Activated naive CD4-positive, alpha-beta T cell treated with anti-CD3 and anti-CD28 coated beads, Interleukin-2, amount 10 ng/mL, durations not matched to agents 7 days and 5 days (primary cell): Measurements from ENCODE around the gene AKR1D1.
"Not testable (repeated sequence)": the region's sequence is repeated elsewhere in the genome, so short reads cannot be mapped to it uniquely, and the experiment has no call there.

ENCODE experiments used
- CTCF ChIA-PET: fragments of 350-600 bp; sonication (Branson Sonifier 250); formaldehyde crosslinking; loops from one replicate; lab custom pipeline; 2021; ENCODE audit warnings: antibody characterized with exemption; lab: Charles Lee
- DNase-seq: peaks from one replicate; pipeline ENCODE4 v3.0.0-alpha.2; 2020
- H3K27ac Mint-ChIP-seq: one replicate; pipeline ENCODE4 v1.8.0; 2021; ENCODE audit warnings: mild to moderate bottlenecking, moderate library complexity, mixed read lengths
- H3K27me3 Mint-ChIP-seq: one replicate; pipeline ENCODE4 v1.8.0; 2021; ENCODE audit warnings: mild to moderate bottlenecking, mixed read lengths
- H3K36me3 Mint-ChIP-seq: one replicate; pipeline ENCODE4 v1.8.0; 2021; ENCODE audit warnings: mixed read lengths
- H3K4me1 Mint-ChIP-seq: one replicate; pipeline ENCODE4 v1.8.0; 2021; ENCODE audit warnings: mixed read lengths
- H3K4me3 Mint-ChIP-seq: one replicate; pipeline ENCODE4 v1.8.0; 2021; ENCODE audit warnings: mild to moderate bottlenecking, moderate library complexity, mixed read lengths
- H3K9me3 Mint-ChIP-seq: one replicate; pipeline ENCODE4 v1.8.0; 2021; ENCODE audit warnings: mixed read lengths

AKR1D1 gene

GRCh38 chr7:138122162-138122561 lies 45.9 kb downstream of the AKR1D1 start:
- CTCF ChIA-PET = no interaction called here
- Mint-ChIP-seq H3K4me1 (no peaks in the 10 kb centered on the region), H3K36me3 (no peaks in the 10 kb centered on the region), H3K27ac (no peak overlapping the region), H3K4me3 (no peak overlapping the region), H3K27me3 (peaks cover 4% of the 10 kb centered on the region), H3K9me3 (no peaks in the 10 kb centered on the region)
- DNase-seq = no peak

- CTCF ChIA-PET = no interaction called here
- no peaks in the 10 kb centered on the region for H3K4me1 Mint-ChIP-seq
- H3K27me3 Mint-ChIP-seq = peaks cover 4% of the 10 kb centered on the region
- no peak overlapping the region for H3K4me3 Mint-ChIP-seq
- DNase-seq = no peak
- H3K36me3 Mint-ChIP-seq = no peaks in the 10 kb centered on the region
- no peaks in the 10 kb centered on the region for H3K9me3 Mint-ChIP-seq
- H3K27ac Mint-ChIP-seq = no peak overlapping the region
These were observed 48.9 kb downstream of the AKR1D1 start for GRCh38 chr7:138125119-138125518.

DNA sequence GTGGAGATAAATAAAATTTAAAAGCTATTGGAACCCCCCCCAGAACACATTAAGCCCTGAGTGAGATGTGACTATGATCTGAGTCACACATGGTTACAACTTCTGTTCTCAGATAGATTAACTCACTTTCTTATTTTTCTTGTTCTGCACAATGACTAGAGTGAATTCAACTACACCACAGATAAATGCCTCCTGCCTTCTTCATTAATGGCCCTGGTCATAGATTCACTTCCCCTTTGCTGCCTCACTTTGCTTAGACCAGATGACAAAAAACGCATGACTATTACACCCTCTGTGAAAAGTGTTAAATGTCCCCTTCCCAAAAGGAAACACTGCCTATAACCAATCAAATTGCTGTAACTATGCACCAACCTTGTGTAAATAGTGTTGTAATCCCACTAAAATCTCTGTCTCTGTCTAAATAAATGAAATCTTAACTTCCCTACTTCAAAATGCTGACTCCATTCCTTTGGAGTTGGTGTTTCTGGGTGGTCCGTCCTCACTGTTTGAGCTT lies 49.4 kb downstream of the AKR1D1 start:
- H3K4me1 Mint-ChIP-seq = no peaks in the 10 kb centered on the region
- no peak overlapping the region for H3K27ac Mint-ChIP-seq
- H3K9me3 Mint-ChIP-seq = no peaks in the 10 kb centered on the region
- no peak overlapping the region for H3K4me3 Mint-ChIP-seq
- CTCF ChIA-PET = interaction anchor here (0.6 kb wide), 1 partner anchor 176 kb away, joined by 3 read pairs; no protein-coding TSS in a partner anchor
- no peak for DNase-seq
- no peaks in the 10 kb centered on the region for H3K36me3 Mint-ChIP-seq
- H3K27me3 Mint-ChIP-seq = peaks cover 4% of the 10 kb centered on the region

DNA sequence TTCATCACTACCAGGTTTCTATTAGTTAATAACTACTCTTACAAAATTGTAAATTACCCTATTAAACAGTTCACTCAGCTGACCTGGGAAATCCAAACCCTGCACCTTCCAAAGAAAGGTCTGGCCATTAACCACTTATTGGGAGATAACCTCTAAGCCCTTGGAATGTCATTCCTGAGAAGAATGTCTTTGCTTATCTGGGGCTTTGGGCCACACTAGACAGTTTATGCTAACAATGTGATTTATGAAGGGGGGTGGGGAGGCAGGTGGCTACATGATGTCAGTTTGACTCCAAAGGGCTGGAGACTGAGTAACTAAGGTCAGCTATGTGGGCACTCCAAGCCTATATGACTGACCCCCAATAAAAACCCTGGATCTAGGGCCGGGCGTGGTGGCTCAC lies 50.7 kb downstream of the AKR1D1 start:
- no peak overlapping the region for H3K4me3 Mint-ChIP-seq
- H3K27ac Mint-ChIP-seq = no peak overlapping the region
- DNase-seq = no peak
- CTCF ChIA-PET = no interaction called here
- no peaks in the 10 kb centered on the region for H3K27me3 Mint-ChIP-seq
- H3K36me3 Mint-ChIP-seq = no peaks in the 10 kb centered on the region
- H3K9me3 Mint-ChIP-seq = no peaks in the 10 kb centered on the region
- no peaks in the 10 kb centered on the region for H3K4me1 Mint-ChIP-seq

GRCh38 chr7:138127996-138128395 lies 51.7 kb downstream of the AKR1D1 start:
- DNase-seq = no peak
- Mint-ChIP-seq H3K36me3 (no peaks in the 10 kb centered on the region), H3K4me3 (no peak overlapping the region), H3K4me1 (no peaks in the 10 kb centered on the region), H3K9me3 (no peaks in the 10 kb centered on the region), H3K27me3 (no peaks in the 10 kb centered on the region), H3K27ac (no peak overlapping the region)
- CTCF ChIA-PET = no interaction called here

DNA sequence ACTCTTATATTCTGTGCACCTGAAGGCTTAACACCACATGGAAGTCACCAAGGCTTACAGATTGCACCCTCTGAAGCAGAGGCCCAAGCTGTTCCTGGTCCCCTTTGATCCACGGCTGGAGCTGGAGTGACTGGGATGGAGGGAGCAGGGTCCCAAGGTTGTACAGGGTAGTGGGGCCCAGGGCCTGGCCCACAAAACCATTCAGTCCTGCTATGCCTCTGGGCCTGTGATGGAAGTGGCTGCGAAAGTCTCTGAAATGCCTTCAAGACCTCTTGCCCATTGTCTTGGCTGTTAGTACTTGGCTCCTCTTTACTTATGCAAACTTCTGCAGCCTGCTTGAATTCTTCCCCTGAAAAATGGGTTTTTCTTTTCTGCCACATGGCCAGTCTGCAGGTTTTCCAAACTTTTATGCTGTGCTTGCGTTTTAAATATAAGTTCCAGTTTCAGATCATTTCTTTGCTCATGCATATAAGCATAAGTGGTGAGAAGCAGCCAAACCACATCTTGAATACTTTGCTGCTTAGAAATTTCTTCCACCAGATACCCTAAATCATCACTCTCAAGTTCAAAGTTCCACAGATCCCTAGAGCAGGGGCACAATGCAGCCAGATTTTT lies 53.4 kb downstream of the AKR1D1 start:
- no peaks in the 10 kb centered on the region for H3K9me3 Mint-ChIP-seq
- H3K27ac Mint-ChIP-seq = no peak overlapping the region
- no peaks in the 10 kb centered on the region for H3K36me3 Mint-ChIP-seq
- no peaks in the 10 kb centered on the region for H3K27me3 Mint-ChIP-seq
- DNase-seq = no peak
- no peak overlapping the region for H3K4me3 Mint-ChIP-seq
- CTCF ChIA-PET = no interaction called here
- H3K4me1 Mint-ChIP-seq = no peaks in the 10 kb centered on the region

DNA sequence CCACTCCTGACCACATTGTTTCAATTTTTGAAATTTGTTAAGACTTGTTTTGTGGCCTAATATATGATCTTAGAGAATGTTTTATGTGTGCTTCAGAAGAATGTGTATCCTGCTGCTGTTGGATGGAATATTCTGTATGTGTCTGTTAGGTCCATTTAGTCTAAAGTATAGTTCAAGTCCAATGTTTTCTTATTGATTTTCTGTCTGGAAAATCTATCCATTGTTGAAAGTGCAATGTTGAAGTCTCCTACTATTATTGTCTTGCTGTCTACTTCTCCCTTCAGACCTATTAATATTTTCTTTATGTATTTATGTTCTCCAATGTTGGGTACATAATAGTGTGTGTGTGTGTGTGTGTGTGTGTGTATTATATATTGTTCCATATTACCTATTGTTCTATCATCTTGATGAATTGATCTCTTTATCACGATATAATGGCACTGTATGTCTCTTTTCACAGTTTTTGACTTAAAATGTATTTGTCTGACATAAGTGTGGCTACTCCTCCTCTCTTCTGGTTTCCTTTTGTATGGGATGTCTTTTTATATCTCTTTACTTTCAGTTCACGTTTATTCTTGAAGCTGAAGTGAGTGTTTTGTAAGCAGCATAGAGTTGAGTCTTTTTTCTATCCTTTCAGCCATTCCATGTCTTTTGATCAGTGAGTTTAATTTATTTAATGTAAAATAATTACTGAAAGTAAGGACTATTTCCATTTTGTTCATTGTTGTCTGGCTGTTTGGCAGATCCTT lies 61.3 kb downstream of the AKR1D1 start:
- no peaks in the 10 kb centered on the region for H3K9me3 Mint-ChIP-seq
- DNase-seq = no peak
- H3K4me1 Mint-ChIP-seq = no peaks in the 10 kb centered on the region
- CTCF ChIA-PET = no interaction called here
- H3K27ac Mint-ChIP-seq = no peak overlapping the region
- no peaks in the 10 kb centered on the region for H3K36me3 Mint-ChIP-seq
- H3K4me3 Mint-ChIP-seq = no peak overlapping the region
- H3K27me3 Mint-ChIP-seq = peaks cover 4% of the 10 kb centered on the region

GRCh38 chr7:138138244-138138643 lies 62.0 kb downstream of the AKR1D1 start:
- peaks cover 4% of the 10 kb centered on the region for H3K27me3 Mint-ChIP-seq
- no peaks in the 10 kb centered on the region for H3K4me1 Mint-ChIP-seq
- CTCF ChIA-PET = no interaction called here
- H3K27ac Mint-ChIP-seq = no peak overlapping the region
- H3K36me3 Mint-ChIP-seq = no peaks in the 10 kb centered on the region
- no peaks in the 10 kb centered on the region for H3K9me3 Mint-ChIP-seq
- DNase-seq = no peak
- H3K4me3 Mint-ChIP-seq = no peak overlapping the region

DNA sequence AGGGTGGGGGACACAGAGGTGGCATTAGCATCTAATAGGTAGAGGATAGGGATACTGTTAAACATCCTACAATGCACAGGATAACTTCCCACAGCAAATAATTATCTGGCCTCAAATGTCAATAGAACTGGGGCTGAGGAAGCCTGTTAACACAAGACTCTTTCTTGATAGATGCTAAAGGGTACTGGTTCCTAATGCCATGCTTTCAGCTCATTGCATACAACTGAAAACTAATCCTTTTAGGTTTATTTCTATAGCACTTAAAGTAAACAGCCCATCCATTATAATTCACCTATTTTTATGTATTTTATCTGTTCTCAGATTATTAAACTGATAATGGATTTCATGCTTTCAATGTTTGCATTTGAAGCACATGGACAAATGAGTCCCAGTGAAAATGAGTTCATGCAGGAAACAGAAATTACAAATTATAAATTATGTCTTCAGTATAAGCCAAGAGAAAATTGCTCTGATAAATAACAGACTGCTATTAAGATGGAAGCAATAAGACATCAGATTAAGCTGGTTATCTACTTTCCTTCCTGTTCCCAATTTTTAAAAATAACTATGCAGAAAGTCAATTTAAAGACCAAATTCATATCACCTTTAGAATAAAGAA lies 66.4 kb downstream of the AKR1D1 start:
- H3K36me3 Mint-ChIP-seq = no peaks in the 10 kb centered on the region
- CTCF ChIA-PET = no interaction called here
- peaks cover 7% of the 10 kb centered on the region for H3K4me1 Mint-ChIP-seq
- no peak for DNase-seq
- H3K27me3 Mint-ChIP-seq = peaks cover 14% of the 10 kb centered on the region
- no peak overlapping the region for H3K4me3 Mint-ChIP-seq
- H3K27ac Mint-ChIP-seq = no peak overlapping the region
- H3K9me3 Mint-ChIP-seq = no peaks in the 10 kb centered on the region

DNA sequence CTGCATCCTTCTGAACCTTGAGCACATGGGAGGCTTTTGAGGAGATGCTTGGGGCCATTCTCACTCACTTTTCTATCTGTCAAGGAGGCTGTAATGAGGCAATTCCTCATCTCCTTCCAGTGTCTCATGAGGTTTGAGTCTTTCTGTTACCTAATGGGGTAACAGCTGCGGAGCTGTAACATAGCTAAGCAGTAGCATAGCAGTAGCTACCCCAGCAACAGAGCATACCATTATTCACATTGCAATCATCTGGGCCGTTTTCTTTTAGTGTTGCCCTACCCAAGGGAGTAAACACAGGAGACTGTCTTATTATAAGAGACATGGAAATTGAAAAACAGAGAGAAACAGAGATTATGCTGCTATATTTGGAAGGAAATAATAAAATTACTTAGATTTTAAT lies 68.7 kb downstream of the AKR1D1 start:
- peaks cover 7% of the 10 kb centered on the region for H3K4me1 Mint-ChIP-seq
- CTCF ChIA-PET = interaction anchor here (0.5 kb wide), 1 partner anchor 484 kb away, joined by 3 read pairs; no protein-coding TSS in a partner anchor
- H3K9me3 Mint-ChIP-seq = no peaks in the 10 kb centered on the region
- H3K4me3 Mint-ChIP-seq = no peak overlapping the region
- DNase-seq = no peak
- no peaks in the 10 kb centered on the region for H3K36me3 Mint-ChIP-seq
- no peak overlapping the region for H3K27ac Mint-ChIP-seq
- peaks cover 10% of the 10 kb centered on the region for H3K27me3 Mint-ChIP-seq

DNA sequence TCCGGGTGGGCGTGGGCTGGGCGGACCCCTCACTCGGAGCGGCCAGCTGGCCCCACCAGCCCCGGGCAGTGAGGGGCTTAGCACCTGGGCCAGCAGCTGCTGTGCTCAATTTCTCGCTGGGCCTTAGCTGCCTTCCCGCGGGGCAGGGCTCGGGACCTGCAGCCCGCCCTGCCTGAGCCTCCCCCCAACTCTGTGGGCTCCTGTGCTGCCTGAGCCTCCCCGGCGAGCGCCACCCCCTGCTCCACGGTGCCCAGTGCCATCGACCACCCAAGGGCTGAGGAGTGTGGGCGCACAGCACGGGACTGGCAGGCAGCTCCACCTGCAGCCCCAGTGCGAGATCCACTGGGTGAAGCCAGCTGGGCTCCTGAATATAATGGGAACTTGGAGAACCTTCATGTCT lies 70.0 kb downstream of the AKR1D1 start:
- DNase-seq, H3K4me3 Mint-ChIP-seq, H3K36me3 Mint-ChIP-seq, H3K9me3 Mint-ChIP-seq, H3K4me1 Mint-ChIP-seq, H3K27me3 Mint-ChIP-seq, CTCF ChIA-PET, H3K27ac Mint-ChIP-seq: not testable (repeated sequence)

DNA sequence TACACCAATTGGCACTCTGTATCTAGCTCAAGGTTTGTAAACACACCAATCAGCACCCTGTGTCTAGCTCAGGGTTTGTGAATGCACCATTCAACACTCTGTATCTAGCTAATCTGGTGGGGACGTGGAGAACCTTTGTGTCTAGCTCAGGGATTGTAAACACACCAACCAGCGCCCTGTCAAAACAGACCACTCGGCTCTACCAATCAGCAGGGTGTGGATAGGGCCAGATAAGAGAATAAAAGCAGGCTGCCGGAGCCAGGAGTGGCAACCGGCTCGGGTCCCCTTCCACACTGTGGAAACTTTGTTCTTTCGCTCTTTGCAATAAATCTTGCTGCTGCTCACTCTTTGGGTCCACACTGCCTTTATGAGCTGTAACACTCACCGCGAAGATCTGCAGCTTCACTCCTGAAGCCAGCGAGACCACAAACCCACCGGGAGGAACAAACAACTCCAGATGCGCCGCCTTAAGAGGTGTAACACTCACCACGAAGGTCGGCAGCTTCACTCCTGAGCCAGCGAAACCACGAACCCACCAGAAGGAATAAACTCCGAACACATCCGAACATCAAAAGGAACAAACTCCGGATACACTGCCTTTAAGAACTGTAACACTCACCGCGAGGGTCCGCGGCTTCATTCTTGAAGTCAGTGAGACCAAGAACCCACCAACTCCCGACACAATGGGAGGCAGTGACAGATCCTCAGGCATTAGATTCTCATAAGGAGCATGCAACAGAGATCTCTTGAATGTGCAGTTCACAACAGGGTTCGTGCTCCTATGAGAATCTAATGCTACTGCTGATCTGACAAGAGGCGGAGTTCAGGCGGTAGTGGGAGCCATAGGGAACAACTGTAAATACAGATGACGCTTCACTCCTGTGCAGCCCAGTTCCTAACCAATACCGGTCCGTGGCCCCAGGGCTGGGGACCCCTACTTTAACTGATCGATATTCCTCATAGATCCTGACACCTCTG lies 70.8 kb downstream of the AKR1D1 start:
- DNase-seq, H3K27ac Mint-ChIP-seq, CTCF ChIA-PET, H3K36me3 Mint-ChIP-seq, H3K4me1 Mint-ChIP-seq, H3K9me3 Mint-ChIP-seq: not testable (repeated sequence)
- peaks cover 11% of the 10 kb centered on the region for H3K27me3 Mint-ChIP-seq
- peak overlapping the region; percentile 57 for H3K4me3 Mint-ChIP-seq

DNA sequence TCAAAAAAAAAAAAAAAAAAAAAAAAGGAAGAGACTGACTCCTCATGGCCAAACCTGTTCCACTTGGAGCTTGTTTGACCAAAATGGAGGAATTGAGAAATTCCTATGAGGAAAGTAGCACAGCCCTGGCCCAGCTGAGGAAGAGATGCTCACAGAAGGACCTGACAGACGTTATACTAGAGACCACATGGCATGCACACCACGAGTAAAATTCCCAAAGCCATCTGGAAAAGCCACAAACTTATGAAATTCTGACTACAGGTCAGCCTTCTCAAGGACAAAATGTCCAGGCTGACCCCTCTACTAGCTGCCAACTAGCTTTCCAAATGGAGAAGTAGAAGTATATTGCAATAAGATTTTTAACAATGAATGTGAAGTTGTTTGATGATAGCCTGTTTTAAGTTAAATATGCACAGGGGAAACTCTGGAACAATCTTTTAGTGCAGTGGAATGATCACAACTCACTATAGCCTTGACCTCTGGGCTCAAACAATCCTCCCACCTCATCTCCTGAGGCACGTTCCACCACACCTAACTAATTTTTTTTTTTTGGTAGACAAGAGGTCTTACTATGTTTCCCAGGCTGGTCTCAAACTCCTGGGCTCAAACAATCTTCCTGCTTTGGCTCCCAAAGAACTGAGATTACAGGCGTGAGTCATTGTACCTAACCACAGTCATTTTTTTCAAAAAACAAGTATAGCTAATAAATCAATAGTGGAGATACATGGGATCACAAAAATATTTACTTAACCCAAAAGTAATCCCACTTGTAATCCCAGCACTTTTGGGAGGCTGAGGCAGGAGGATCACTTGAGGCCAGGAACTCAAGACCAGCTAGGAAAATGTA lies 75.7 kb downstream of the AKR1D1 start:
- H3K9me3 Mint-ChIP-seq = no peaks in the 10 kb centered on the region
- H3K36me3 Mint-ChIP-seq = no peaks in the 10 kb centered on the region
- DNase-seq = no peak
- H3K4me1 Mint-ChIP-seq = peaks cover 3% of the 10 kb centered on the region
- H3K27me3 Mint-ChIP-seq = peaks cover 10% of the 10 kb centered on the region
- H3K27ac Mint-ChIP-seq = no peak overlapping the region
- H3K4me3 Mint-ChIP-seq = no peak overlapping the region
- CTCF ChIA-PET = no interaction called here
